LNCAP (cell line): ENCODE results near the gene ATRIP.

Experiments used
- CTCF ChIP-seq: fragments of 450-650 bp; IDR thresholded peaks from 2 replicates; pipeline ENCODE4 v1.5.1; 2017; ENCODE audit warnings: mild to moderate bottlenecking

Gene ATRIP

GRCh38 chr3:48412375-48413001 lies 34.0 kb upstream of the ATRIP start:
- TF ChIP-seq CTCF: no peak

GRCh38 chr3:48413086-48413485 lies 33.5 kb upstream of the ATRIP start:
- no peak for TF ChIP-seq CTCF

GRCh38 chr3:48413611-48414010 lies 32.9 kb upstream of the ATRIP start:
- no peak for TF ChIP-seq CTCF

GRCh38 chr3:48414376-48415250 lies 31.9 kb upstream of the ATRIP start:
- no peak for TF ChIP-seq CTCF

GRCh38 chr3:48415251-48415953 lies 31.1 kb upstream of the ATRIP start:
- no peak for TF ChIP-seq CTCF

GRCh38 chr3:48416091-48416505 lies 30.4 kb upstream of the ATRIP start:
- TF ChIP-seq CTCF: no peak

GRCh38 chr3:48416546-48416945 lies 30.0 kb upstream of the ATRIP start:
- no peak for TF ChIP-seq CTCF
